CD4-positive, alpha-beta T cell treated with Interleukin-15 for 4 hours (primary cell): Measurements from ENCODE around the gene ZNF18.
"Not testable (repeated sequence)": the region's sequence is repeated elsewhere in the genome, so short reads cannot be mapped to it uniquely, and the experiment has no call there.

Experiments
- DNase-seq: peaks from one replicate; pipeline ENCODE4 v3.0.0-alpha.2; 2020; ENCODE audit warnings: low spot score

Gene ZNF18

DNA sequence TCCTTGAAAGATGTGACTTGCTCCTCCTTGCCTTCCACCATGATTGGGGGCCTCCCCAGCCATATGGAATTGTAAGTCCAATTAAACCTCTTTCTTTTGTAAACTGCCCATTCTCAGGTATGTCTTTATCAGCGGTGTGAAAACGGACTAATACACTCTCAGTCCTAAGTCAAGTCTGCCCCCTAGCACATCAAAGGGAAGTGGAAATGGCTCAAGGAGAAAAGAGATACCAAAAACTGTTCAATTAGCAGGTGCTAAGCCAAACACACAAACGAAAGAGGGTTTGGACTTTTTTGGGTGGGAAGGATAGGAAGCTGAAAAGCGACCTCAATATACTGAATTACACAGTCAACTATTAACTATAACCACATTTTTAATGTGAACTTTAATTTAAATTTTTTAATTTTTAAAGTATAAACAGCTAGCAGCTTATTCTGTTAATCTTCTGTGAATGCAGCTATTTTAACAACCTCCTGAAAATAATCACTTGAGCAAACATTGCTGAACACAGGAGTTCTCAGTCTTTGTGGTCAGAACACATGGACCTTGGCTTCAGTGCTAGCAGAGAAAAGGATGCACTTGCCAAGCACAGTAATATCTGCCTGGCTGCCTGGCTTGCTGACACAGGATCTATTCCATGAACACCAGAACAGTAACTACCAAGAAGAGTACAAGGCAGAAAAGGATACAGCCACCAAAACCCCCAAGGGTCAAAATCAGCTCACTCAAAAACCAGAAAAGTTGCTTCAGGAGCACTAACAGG is 10.9 kb downstream of the ZNF18 start:
- DNase-seq: no peak

DNA sequence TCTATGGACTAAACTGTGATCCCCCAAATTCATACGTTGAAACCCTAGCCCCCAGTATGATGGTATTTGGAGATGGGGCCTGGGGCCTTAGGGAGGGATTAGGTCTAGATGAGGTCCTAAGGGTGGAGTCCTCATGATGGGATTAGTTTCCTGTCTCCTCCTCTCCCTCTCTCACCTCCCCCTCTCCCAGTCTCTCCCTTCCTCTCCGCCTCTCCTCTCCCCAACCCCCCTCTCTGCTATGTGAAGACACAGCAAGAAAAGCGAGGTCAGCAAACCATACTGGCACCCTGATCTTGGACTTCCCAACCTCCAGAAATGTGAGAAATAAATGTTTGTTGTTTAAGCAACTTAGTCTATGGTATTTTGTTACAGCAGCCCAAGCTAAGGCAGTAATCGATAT is 15.4 kb downstream of the ZNF18 start:
- no peak for DNase-seq

DNA sequence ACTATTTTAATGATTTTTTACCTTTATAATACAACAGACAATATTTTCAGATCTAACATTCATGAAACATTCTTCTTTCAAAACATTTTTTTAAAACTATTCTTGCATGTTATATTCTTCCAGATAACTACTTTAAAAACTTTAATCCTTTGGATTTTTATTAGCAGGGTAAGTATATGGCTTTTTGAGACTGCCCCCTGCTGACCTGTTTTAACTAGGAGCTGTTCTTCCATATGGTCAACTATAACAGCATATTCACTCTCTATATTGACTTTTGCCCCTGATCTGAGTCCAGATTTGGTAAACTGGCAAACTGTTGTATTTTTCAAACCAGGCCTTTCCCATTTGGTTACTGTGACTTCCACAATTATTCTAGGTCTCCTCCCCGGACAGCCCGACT is 16.5 kb downstream of the ZNF18 start:
- DNase-seq: no peak

GRCh38 chr17:11979795-11980194 is 17.5 kb downstream of the ZNF18 start:
- DNase-seq: no peak

- DNase-seq: not testable (repeated sequence)
These were observed 24.5 kb downstream of the ZNF18 start for GRCh38 chr17:11972741-11973140.

DNA sequence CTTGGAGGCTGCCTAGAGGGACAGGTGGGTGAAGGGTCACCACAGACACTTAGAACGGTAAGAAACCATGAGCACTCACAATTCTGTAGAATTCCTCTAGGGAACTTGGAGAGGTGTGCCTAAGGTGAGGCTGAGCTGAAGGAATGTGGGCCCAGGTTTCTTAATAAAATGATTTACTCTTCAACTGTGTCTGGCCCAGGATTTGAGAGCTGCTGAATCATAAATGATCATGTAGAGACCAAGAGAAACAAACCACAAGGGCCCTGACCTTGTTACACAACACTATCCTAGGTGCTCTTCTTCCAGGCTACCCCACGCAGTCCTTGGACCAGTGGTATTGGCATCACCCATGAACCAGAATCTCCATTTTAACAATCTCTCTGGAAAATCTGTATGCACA is 27.7 kb downstream of the ZNF18 start:
- no peak for DNase-seq

- no peak for DNase-seq
These were observed 42.3 kb downstream of the ZNF18 start for GRCh38 chr17:11954936-11955335.

DNA sequence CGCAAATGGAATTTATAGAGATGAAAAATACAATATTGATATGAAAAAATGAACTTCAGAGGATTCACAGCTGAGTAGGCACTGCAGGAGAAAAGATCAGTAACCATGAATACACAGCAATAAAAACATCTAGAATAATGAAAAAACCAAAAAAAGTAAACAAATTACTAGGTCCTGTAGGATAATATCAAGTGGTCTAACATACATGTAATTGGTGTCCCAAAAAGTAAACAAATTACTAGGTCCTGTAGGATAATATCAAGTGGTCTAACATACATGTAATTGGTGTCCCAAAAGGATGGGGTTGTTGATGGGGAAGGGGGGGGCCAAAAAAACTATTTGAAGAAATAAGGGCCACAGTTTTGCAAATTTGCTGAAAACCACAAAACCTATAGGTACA is 43.4 kb downstream of the ZNF18 start:
- DNase-seq: no peak

DNA sequence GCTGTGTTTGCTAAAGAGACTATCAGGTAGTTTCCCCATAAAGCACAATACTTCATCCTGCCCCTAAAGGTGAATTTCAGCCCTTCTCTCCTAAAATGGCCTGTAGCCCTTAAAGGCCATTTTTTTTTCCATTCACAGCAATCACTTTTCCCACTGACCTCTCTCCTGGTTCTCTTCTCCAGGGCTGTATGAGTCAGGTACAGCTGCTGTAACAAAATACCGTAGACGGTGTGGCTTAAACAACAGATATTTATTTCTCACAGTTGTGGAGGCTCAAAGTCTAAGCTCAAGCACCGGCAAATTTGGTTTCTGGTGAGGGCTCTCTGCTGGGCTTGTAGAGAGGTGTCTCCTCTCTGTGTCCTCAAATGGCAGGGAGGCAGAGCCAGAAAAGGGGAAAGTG is 44.7 kb downstream of the ZNF18 start:
- no peak for DNase-seq

DNA sequence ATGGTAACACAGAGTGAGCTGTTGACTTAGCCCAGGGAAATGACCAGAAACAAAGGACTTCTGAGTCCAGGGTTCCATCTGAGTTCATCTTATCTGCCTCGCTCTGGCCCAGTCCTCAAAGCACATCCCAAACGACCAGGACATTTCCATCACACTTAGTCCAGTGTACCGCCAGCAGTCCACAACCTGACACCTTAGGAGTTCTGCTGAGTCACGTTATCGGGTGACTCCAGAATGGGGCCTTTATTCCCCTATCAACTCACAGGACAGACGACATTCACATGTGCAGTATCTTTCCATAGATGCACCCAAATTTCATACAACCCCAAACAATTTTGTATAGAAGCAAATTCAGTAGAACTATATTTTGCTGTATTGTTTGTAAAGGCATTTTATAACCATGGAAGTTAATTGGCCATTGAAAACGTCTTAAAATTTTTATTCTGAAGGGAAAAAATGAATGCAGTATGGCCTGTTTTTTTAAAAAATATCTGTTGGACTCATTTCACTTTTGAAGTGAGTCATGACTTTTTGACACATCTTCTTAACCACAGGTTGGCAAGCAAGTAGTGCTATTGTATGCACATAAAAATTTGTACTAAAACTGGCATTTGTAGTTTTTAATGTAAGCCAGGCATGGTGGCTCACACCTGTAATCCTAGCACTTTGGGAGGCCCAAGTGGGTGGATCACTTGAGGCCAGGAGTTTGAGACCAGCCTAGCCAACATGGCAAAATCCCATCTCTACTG is 46.3 kb downstream of the ZNF18 start:
- no peak for DNase-seq

DNA sequence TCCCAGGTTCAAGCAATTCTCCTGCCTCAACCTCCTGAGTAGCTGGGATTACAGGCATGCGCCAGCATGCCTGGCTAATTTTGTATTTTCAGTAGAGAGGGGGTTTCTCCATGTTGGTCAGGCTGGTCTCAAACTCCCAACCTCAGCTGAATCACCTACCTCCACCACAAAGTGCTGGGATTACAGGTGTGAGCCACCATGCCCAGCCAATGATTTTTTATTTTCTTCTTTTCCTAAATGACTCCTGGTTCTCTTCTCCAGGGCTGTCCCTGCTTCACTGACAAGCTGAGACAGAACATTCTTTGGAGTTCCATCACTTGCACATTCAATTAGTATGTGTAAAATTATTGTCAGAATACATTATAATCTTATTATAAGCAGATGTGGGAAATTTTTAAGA is 47.7 kb downstream of the ZNF18 start:
- DNase-seq: not testable (repeated sequence)

DNA sequence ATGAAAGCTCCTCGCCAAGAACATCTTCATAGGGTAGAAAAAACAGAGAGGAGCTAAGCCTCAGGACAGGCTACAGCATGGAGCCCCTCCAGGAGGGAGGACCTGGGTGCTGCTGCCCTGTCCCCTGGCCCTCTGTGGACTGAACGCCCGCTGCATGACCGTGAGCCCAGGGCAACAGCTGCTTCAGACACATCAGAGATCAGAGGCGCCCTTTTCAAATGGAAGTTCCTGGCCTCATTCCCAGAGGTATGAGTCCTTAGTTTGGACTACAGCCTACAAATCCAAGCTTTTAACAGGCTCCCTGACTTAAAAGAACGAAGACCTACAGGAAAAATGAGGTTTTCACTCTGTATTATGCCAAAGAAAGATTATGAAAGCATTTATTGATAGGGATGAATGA is 48.5 kb downstream of the ZNF18 start:
- DNase-seq: no peak

DNA sequence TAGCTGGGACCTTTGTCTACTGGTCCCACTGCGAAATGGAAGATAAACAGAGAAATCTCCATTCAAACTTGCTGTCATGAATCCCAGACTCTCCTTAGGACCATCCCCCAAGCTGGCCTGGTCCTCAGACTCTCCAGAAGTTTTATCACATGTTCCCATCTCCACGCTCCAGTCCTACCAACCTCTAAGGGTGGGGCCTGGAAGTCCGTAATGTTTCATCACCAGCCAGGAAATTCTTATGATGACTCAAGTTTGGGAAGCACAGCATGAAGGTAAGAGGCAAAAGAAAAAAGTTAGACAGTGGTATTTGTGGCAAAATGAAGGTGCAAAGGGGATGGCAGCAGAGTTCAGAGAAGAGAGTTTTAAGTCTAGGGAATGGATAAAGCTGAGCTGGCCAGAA is 52.7 kb downstream of the ZNF18 start:
- DNase-seq: no peak

- no peak for DNase-seq
These were observed 53.4 kb downstream of the ZNF18 start for GRCh38 chr17:11943759-11944347.

GRCh38 chr17:11943086-11943485 is 54.2 kb downstream of the ZNF18 start:
- not testable (repeated sequence) for DNase-seq

DNA sequence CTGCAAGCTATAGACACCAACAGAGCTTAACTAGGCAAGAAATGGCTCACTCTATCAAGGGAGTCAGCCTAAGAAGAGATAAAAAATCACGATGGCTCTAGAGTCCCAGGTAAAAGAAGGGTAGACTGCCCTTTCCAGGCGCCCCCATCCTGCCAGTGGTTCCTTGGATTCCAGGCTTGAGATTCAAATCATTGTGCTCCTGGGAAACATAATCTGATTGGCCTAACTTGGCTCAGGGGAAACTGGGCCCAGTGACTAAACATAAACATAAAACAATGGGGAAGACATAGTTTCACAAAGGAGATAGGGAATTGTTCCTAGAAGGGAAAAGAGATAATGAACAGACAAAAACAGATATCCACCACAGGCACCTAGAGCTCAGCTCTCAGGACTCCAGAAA is 56.4 kb downstream of the ZNF18 start:
- DNase-seq: no peak

GRCh38 chr17:11935734-11936406 is 61.4 kb downstream of the ZNF18 start:
- no peak for DNase-seq

DNA sequence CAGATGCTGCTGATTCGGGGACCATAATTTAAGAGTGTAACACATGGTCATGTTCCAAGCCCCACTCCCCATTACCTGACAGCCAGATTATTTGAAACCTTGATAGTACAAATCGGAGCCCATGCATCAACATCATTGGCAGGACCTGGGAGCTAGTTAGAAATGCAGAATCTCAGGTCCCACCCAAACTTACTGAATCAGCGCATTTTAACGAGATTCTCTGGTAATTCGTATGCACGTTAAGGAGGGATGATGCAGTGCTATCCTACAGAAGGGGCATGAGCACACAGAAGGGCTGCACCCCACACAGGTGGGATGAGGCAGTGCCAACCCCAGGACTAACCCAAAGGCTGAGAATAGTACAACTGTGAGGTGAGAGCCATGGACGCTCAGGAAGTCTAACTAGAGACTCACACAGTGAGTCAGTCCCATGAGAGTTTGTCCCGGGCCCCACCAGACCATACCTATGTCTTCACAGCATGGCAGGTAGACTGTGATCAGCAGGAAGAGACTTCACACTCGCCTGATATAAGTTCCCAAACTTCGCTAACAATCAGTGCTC is 64.9 kb downstream of the ZNF18 start:
- DNase-seq: no peak

DNA sequence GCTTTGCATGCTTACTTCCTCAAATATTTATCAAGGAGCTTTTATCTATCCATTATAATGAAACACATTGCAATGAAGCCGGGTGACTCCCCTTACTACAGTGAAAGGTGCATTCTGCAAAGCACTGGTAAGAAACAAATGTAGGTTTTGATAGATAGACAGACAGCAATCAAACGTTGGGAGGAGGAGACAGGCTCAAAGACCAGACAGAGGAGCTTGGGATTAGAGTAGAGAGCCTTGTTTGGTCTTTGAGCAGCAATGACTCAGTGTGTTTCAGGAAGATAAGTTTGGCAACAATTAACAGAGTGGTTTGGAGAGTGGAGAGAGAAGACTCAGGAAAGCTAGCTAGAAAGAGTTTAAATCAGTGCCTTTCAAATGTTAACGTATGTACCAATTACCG is 68.8 kb downstream of the ZNF18 start:
- DNase-seq: no peak
